Activated T-cell treated with anti-CD3 and anti-CD28 coated beads, Interleukin-2, amount 50 U/mL, for 4 hours (primary cell): Measurements from ENCODE around the gene SOWAHC. TPM values are rescaled to one million over a fixed set of nuclear protein-coding genes. Genes with fewer than 3 reads are reported as not detected.
"Not testable (repeated sequence)": the region's sequence is repeated elsewhere in the genome, so short reads cannot be mapped to it uniquely, and the experiment has no call there.

Experiments
- ATAC-seq, 2 donors: fragments of 200-7000 bp; cut with Tn5 transposase; one replicate each; pipeline ENCODE4 v1.10.0; 2021
- DNase-seq: peaks from one replicate; pipeline ENCODE4 v3.0.0-alpha.2; 2020
- H3K27me3 Mint-ChIP-seq: one replicate; pipeline ENCODE4 v1.8.0; 2021; ENCODE audit warnings: low read depth, mixed read lengths
- H3K36me3 Mint-ChIP-seq: one replicate; pipeline ENCODE4 v1.8.0; 2022; ENCODE audit warnings: mixed read lengths; ENCODE audit not compliant: insufficient read depth
- H3K4me1 Mint-ChIP-seq: one replicate; pipeline ENCODE4 v1.8.0; 2021; ENCODE audit warnings: low read depth, mixed read lengths
- H3K4me3 Mint-ChIP-seq: one replicate; pipeline ENCODE4 v1.8.0; 2021; ENCODE audit warnings: mild to moderate bottlenecking, moderate library complexity, mixed read lengths
- H3K9me3 Mint-ChIP-seq: one replicate; pipeline ENCODE4 v1.8.0; 2021; ENCODE audit warnings: mixed read lengths
- total RNA-seq, 3 donors: library from RNA; stranded (reverse); gene quantifications; one replicate each; pipeline ENCODE4 v1.2.1, GENCODE V29; 2021

SOWAHC gene
- total RNA-seq, 3 donors from 2014 or later, result 0.38 to 0.53 (median 0.46) TPM

- DNase-seq (no peak), ATAC-seq (no peak)
- Mint-ChIP-seq H3K36me3 (no peaks in the 10 kb centered on the region), H3K4me3 (no peak overlapping the region), H3K9me3 (no peaks in the 10 kb centered on the region), H3K27me3 (peaks cover 42% of the 10 kb centered on the region), H3K4me1 (peaks cover 4% of the 10 kb centered on the region)
These were observed 6.4 kb upstream of the SOWAHC start for GRCh38 chr2:109607766-109608165.

GRCh38 chr2:109609352-109610024 lies 4.7 kb upstream of the SOWAHC start:
- ATAC-seq (no peak), DNase-seq (no peak)
- H3K4me3 Mint-ChIP-seq, result peak overlapping the region; percentile 17
- H3K4me1 Mint-ChIP-seq, result peaks cover 12% of the 10 kb centered on the region
- no peaks in the 10 kb centered on the region for H3K9me3 Mint-ChIP-seq
- H3K36me3 Mint-ChIP-seq, result no peaks in the 10 kb centered on the region
- peaks cover 46% of the 10 kb centered on the region for H3K27me3 Mint-ChIP-seq

DNA sequence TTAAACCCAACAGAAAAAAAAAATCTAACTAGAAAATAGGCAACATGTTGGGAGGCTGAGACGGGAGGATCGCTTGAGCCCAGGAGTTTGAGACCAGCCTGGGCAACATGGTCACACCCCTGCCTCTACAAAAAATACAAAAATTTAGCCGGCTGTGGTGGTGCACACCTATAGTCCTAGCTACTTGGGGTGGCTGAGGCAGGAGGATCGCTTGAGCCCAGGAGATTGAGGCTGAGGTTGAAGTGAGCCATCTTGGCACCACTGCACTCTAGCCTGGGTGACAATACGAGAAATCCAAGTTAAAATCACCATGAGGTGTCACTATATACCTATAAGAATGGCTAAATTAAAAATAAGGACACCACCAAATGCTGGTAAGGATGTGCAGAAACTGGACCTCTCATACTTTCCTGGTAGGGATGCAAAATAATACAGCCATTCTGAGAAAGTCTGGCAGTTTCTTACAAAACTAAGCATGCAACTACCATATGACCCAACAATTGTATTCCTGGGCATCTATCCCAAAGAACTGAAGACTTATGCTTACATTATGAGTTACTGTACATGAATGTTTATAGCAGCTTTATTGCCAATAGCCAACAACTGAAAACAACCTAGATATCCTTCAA lies 2.6 kb upstream of the SOWAHC start:
- no peaks in the 10 kb centered on the region for H3K36me3 Mint-ChIP-seq
- no peak for ATAC-seq
- H3K4me3 Mint-ChIP-seq, result no peak overlapping the region
- DNase-seq, result no peak
- no peaks in the 10 kb centered on the region for H3K9me3 Mint-ChIP-seq
- peaks cover 17% of the 10 kb centered on the region for H3K4me1 Mint-ChIP-seq
- peaks cover 52% of the 10 kb centered on the region for H3K27me3 Mint-ChIP-seq

DNA sequence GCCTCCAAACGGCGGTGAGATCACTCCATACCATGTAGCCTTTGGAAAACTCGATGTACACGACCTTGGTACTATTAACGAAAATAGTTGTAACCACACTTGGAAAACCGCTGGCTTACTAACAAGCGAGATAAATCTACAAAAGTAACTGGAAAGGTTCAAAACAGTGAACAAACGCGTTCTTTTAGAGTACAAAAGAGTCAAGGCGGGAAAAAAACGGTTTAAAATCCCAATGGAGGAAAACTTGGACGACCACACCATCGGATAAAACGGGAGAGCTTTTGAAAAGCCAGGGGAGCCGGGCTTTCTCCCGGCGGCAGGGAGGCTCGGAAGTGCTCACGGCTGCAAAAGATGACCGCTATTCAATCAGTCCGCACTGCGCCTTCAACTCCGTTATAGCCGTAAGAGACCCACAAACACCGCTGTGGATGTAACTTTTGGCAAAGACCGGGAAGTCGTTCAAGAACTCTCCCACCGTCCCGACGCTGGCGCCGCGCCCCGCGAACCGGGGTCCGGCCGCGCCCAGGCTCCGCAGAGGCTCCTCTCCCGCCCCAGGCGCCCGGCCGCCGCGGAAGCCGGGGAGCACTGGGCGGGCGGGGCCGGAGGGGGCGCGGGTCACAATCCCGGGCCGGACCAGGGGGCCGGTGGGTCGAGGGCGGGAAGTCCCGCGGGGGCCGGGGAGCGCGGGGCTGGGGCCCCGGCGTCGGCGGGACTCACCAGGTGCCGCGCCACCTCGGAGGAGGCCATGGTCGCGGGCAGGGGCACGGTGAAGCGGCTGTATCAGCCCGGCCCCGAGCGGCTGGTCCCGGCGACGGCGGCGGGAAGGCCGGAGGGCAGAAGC lies 863 bp upstream of the SOWAHC start:
- H3K27me3 Mint-ChIP-seq, result peaks cover 53% of the 10 kb centered on the region
- H3K9me3 Mint-ChIP-seq, result no peaks in the 10 kb centered on the region
- ATAC-seq (peak; percentile 1 to 4), DNase-seq (no peak)
- peak overlapping the region; percentile 79 for H3K4me3 Mint-ChIP-seq
- H3K4me1 Mint-ChIP-seq, result peaks cover 17% of the 10 kb centered on the region
- H3K36me3 Mint-ChIP-seq, result no peaks in the 10 kb centered on the region

GRCh38 chr2:109614715-109615636 lies 812 bp downstream of the SOWAHC start:
- Mint-ChIP-seq H3K36me3 (no peaks in the 10 kb centered on the region), H3K27me3 (peaks cover 53% of the 10 kb centered on the region), H3K4me1 (peaks cover 14% of the 10 kb centered on the region), H3K9me3 (no peaks in the 10 kb centered on the region), H3K4me3 (peak overlapping the region; percentile 54)
- no peak for ATAC-seq
- DNase-seq, result no peak

- Mint-ChIP-seq H3K4me1 (peaks cover 14% of the 10 kb centered on the region), H3K27me3 (peaks cover 48% of the 10 kb centered on the region), H3K36me3 (no peaks in the 10 kb centered on the region), H3K4me3 (peak overlapping the region; percentile 54), H3K9me3 (no peaks in the 10 kb centered on the region)
- ATAC-seq (no peak), DNase-seq (no peak)
These were observed 1.5 kb downstream of the SOWAHC start for GRCh38 chr2:109615637-109616144.

- H3K36me3 Mint-ChIP-seq, result no peaks in the 10 kb centered on the region
- H3K4me3 Mint-ChIP-seq, result no peak overlapping the region
- peaks cover 14% of the 10 kb centered on the region for H3K4me1 Mint-ChIP-seq
- no peaks in the 10 kb centered on the region for H3K9me3 Mint-ChIP-seq
- ATAC-seq, result no peak
- peaks cover 49% of the 10 kb centered on the region for H3K27me3 Mint-ChIP-seq
- DNase-seq, result no peak
These were observed 2.0 kb downstream of the SOWAHC start for GRCh38 chr2:109616184-109616583.

- no peaks in the 10 kb centered on the region for H3K36me3 Mint-ChIP-seq
- DNase-seq (no peak), ATAC-seq (no peak)
- H3K4me3 Mint-ChIP-seq, result no peak overlapping the region
- H3K27me3 Mint-ChIP-seq, result peaks cover 49% of the 10 kb centered on the region
- H3K4me1 Mint-ChIP-seq, result peaks cover 5% of the 10 kb centered on the region
- H3K9me3 Mint-ChIP-seq, result no peaks in the 10 kb centered on the region
These were observed 5.0 kb downstream of the SOWAHC start for GRCh38 chr2:109619032-109619615.

GRCh38 chr2:109623297-109623696 lies 9.1 kb downstream of the SOWAHC start:
- ATAC-seq (no peak), DNase-seq (no peak)
- Mint-ChIP-seq H3K36me3 (no peaks in the 10 kb centered on the region), H3K4me3 (no peak overlapping the region), H3K9me3 (no peaks in the 10 kb centered on the region), H3K4me1 (no peaks in the 10 kb centered on the region), H3K27me3 (peaks cover 39% of the 10 kb centered on the region)

DNA sequence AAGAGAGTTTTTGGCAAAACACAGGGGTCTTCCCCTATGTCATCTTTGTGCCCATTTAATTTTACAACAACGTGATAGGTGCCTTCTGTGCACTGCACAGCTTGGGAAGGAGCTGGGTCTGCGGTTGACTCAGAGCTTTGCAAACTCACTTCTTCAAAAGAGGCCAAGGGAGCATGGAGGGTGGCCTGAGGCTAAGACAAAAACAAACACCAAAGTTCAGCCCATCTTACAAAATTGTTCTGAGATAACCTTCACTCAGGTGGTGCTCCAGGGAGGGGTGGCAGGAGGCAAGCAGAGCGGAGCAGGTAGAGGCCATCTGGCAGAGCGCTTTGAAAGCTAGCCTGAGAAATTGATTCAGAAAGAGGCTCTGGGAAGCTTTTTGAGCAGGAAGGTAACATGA lies 9.8 kb downstream of the SOWAHC start:
- no peaks in the 10 kb centered on the region for H3K9me3 Mint-ChIP-seq
- H3K36me3 Mint-ChIP-seq, result no peaks in the 10 kb centered on the region
- H3K27me3 Mint-ChIP-seq, result peaks cover 39% of the 10 kb centered on the region

DNA sequence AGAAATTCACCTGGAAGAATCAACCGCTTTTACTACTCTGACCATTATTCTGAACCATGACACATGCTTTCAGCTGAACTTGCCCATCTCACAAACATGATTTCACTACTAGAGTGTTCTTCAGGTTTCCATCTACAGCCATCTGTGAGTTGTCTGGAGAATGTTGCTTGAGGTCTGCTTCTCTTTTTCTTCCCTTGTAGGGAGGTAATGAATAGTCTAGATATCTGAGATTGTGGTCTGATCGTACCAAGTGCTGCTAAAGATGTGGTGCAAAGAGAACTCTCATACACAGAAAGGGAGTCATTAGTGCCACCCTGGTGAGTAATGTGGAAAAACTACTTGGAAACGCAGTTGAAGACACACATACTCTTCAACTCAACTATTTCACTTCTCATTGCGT lies 10.2 kb downstream of the SOWAHC start:
- Mint-ChIP-seq H3K36me3 (no peaks in the 10 kb centered on the region), H3K27me3 (peaks cover 35% of the 10 kb centered on the region), H3K4me3 (no peak overlapping the region), H3K4me1 (no peaks in the 10 kb centered on the region), H3K9me3 (no peaks in the 10 kb centered on the region)
- ATAC-seq (no peak), DNase-seq (no peak)

More for the DNA sequence above, 9.8 kb downstream of the SOWAHC start:
- DNase-seq, result no peak
- Mint-ChIP-seq H3K4me3 (no peak overlapping the region), H3K4me1 (no peaks in the 10 kb centered on the region)
- ATAC-seq, result no peak

DNA sequence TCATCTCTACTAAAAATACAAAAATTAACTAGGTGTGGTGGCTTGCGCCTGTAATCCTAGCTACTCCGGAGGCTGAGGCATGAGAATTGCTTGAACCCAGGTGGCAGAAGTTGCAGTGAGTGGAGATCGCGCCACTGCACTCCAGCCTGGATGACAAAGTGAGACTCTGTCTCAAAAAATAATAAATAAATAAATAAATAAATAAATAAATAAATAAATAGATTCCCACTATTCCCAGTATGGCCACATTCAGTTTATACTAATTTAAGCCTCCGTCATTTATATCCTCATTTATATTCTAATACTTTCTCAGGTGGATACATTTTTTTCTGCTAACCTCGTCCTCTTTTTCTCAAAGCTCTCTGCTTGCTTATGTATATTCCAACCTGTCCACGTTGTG lies 14.2 kb downstream of the SOWAHC start:
- H3K4me1 Mint-ChIP-seq, DNase-seq, H3K9me3 Mint-ChIP-seq, ATAC-seq, H3K4me3 Mint-ChIP-seq, H3K36me3 Mint-ChIP-seq: not testable (repeated sequence)
- H3K27me3 Mint-ChIP-seq, result peaks cover 20% of the 10 kb centered on the region

GRCh38 chr2:109629867-109630266 lies 15.7 kb downstream of the SOWAHC start:
- DNase-seq (no peak), ATAC-seq (no peak)
- peaks cover 9% of the 10 kb centered on the region for H3K27me3 Mint-ChIP-seq
- no peak overlapping the region for H3K4me3 Mint-ChIP-seq
- no peaks in the 10 kb centered on the region for H3K4me1 Mint-ChIP-seq
- no peaks in the 10 kb centered on the region for H3K36me3 Mint-ChIP-seq
- H3K9me3 Mint-ChIP-seq, result no peaks in the 10 kb centered on the region
